ENCODE data around the gene JAML. TPM values are rescaled to one million over a fixed set of nuclear protein-coding genes. Genes with fewer than 3 reads are reported as not detected.

Gene JAML
- total and polyA plus RNA-seq, 8 donors: 0.39 to 7.4 (median 2.3) TPM

GRCh38 chr11:118175031-118175992 is 49.5 kb downstream of the JAML start:
- Histone ChIP-seq H3K36me3 (no peaks in the 10 kb centered on the region), H3K27ac (no peak overlapping the region), H3K27me3 (no peaks in the 10 kb centered on the region), H3K4me3 (no peak overlapping the region), H3K9me3 (no peaks in the 10 kb centered on the region), H3K4me1 (no peaks in the 10 kb centered on the region)
- no peak for DNase-seq
- FAIRE-seq: no peak
- ATAC-seq: peak in 2 of 4 donors; percentile 14 to 34
- intact Hi-C loops (cut with DNase I): no loop called here
- WGBS, 2 donors: 52 to 61% methylated on average over 13 of the region's 13 CpGs
- TF ChIP-seq CTCF (IDR thresholded peaks at IDR 0.05): no peak

- intact Hi-C loops (cut with DNase I): no loop called here
- DNase-seq (no peak), ATAC-seq (no peak), FAIRE-seq (no peak)
- Histone ChIP-seq H3K9me3 (no peaks in the 10 kb centered on the region), H3K27me3 (no peaks in the 10 kb centered on the region), H3K4me3 (no peak overlapping the region), H3K4me1 (no peaks in the 10 kb centered on the region), H3K36me3 (no peaks in the 10 kb centered on the region), H3K27ac (no peak overlapping the region)
- WGBS, 2 donors: 69 to 77% methylated on average over 9 of the region's 9 CpGs
- TF ChIP-seq CTCF (IDR thresholded peaks at IDR 0.05): no peak
Observed at GRCh38 chr11:118174006-118174567, 50.7 kb downstream of the JAML start.

- Histone ChIP-seq H3K9me3 (no peaks in the 10 kb centered on the region), H3K36me3 (no peaks in the 10 kb centered on the region), H3K4me1 (no peaks in the 10 kb centered on the region), H3K4me3 (no peak overlapping the region), H3K27me3 (no peaks in the 10 kb centered on the region), H3K27ac (no peak overlapping the region)
- TF ChIP-seq CTCF (IDR thresholded peaks at IDR 0.05): no peak
- no peak for ATAC-seq
- intact Hi-C loops (cut with DNase I): no loop called here
- no peak for FAIRE-seq
- no peak for DNase-seq
- 75 to 83% methylated on average over 9 of the region's 9 CpGs for WGBS, 2 donors
Observed at GRCh38 chr11:118172356-118172755, 52.5 kb downstream of the JAML start.

DNA sequence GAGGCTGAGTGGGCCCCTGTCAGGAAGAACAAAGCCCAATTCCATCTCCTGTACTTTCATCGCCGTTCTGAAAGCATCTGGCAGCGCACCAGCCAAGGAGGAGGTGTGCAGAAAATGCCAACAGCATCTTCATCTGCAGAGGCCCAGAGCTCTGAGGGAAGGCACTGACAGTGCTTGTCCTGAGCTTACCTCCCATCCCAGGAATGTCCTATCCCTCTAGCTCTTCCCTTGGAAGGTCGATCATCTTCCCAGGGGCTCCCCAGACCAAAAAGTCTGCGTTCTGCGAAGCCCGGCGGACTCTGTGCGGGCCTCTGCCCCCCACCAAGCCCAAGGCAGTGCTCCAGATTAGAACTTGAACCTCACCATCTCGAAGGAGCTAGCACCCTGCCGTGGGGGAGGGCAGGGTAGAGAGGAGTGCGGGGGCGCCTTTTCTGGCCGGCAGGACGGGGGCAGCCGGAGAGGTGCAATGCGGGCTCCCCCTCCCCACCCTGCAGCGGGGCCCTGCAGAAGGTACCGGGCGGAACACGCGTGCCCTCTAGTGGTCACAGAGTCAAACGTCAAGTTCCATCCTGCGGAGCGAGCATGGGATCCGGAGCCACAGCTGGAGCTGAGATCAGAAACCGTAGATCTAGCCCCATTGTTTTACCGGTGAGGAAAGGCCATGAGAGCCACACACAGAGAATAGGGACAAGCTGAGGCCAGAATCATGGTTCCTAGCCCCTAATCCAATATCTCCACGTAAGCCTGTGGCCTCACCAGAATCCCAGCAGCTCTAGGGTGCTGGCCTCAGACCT is 53.3 kb downstream of the JAML start:
- TF ChIP-seq CTCF (IDR thresholded peaks at IDR 0.05): peak; percentile 70 to 88 (median 81)
- peak; percentile 80 to 96 (median 94) for ATAC-seq
- H3K4me1 ChIP-seq: no peaks in the 10 kb centered on the region
- H3K4me3 ChIP-seq: no peak overlapping the region
- H3K27me3 ChIP-seq: no peaks in the 10 kb centered on the region
- DNase-seq: peak; percentile 54 to 87 (median 76)
- 5 to 8% methylated on average over 28 to 29 of the region's 29 CpGs for WGBS, 2 donors
- H3K27ac ChIP-seq: no peak overlapping the region
- H3K36me3 ChIP-seq: no peaks in the 10 kb centered on the region
- no peaks in the 10 kb centered on the region for H3K9me3 ChIP-seq
- FAIRE-seq: no peak
- intact Hi-C loops (cut with DNase I): no loop called here
